Measurements from ENCODE around the gene FAM186B.
A peak's percentile ranks its signal among the peaks of the same experiment; 100 is the strongest.
"Not testable (repeated sequence)": the region's sequence is repeated elsewhere in the genome, so short reads cannot be mapped to it uniquely, and the experiment has no call there.

FAM186B gene

GRCh38 chr12:49605539-49605938, at the start of gene FAM186B:
FAM186B (minus strand) TSS chr12:49605639; CDS start chr12:49605477, 162 bp downstream.
- not testable (repeated sequence) for DNase-seq

GRCh38 chr12:49654715-49655114, 49.3 kb upstream of the FAM186B start:
- no peak for DNase-seq

GRCh38 chr12:49652921-49653520, 47.6 kb upstream of the FAM186B start:
- DNase-seq = no peak

- no peak for DNase-seq
These were observed 46.4 kb upstream of the FAM186B start for GRCh38 chr12:49651855-49652254.

GRCh38 chr12:49649892-49650291, 44.5 kb upstream of the FAM186B start:
- no peak for DNase-seq

- no peak for DNase-seq
These were observed 44.0 kb upstream of the FAM186B start for GRCh38 chr12:49649445-49649844.

GRCh38 chr12:49648712-49649003, 43.2 kb upstream of the FAM186B start:
- no peak for DNase-seq

GRCh38 chr12:49647827-49648711, 42.6 kb upstream of the FAM186B start:
- no peak for DNase-seq

GRCh38 chr12:49646871-49647654, 41.6 kb upstream of the FAM186B start:
- no peak for DNase-seq

- no peak for DNase-seq
These were observed 40.9 kb upstream of the FAM186B start for GRCh38 chr12:49646331-49646830.

GRCh38 chr12:49645146-49646039, 40.0 kb upstream of the FAM186B start:
- DNase-seq = no peak

- DNase-seq = peak; percentile 80 to 84
These were observed 39.2 kb upstream of the FAM186B start for GRCh38 chr12:49644620-49644994.

- DNase-seq = no peak
These were observed 38.7 kb upstream of the FAM186B start for GRCh38 chr12:49643961-49644619.

GRCh38 chr12:49643135-49643534, 37.7 kb upstream of the FAM186B start:
- no peak for DNase-seq

- no peak for DNase-seq
These were observed 36.9 kb upstream of the FAM186B start for GRCh38 chr12:49642370-49642802.

GRCh38 chr12:49641748-49642369, 36.4 kb upstream of the FAM186B start:
- DNase-seq = no peak

- peak; percentile 51 to 58 for DNase-seq
These were observed 31.7 kb upstream of the FAM186B start for GRCh38 chr12:49636979-49637755.

GRCh38 chr12:49636574-49636973, 31.1 kb upstream of the FAM186B start:
- DNase-seq = no peak

- no peak for DNase-seq
These were observed 30.2 kb upstream of the FAM186B start for GRCh38 chr12:49635656-49636055.

GRCh38 chr12:49635036-49635435, 29.6 kb upstream of the FAM186B start:
- no peak for DNase-seq
